WI38 (cell line): ENCODE results near the gene ZFYVE28.

Source experiments
- H3K4me3 ChIP-seq: 2 replicates; pipeline ENCODE4 v1.5.1; 2011; ENCODE audit warnings: low read depth, mild to moderate bottlenecking, control low read depth, low read length
- CTCF ChIP-seq: IDR thresholded peaks from 2 replicates; pipeline ENCODE4 v1.5.1; 2012; ENCODE audit warnings: low read depth, mild to moderate bottlenecking, control low read depth, low read length

The ZFYVE28 gene

GRCh38 chr4:2304877-2305561, 113.4 kb downstream of the ZFYVE28 start:
- no peak for TF ChIP-seq CTCF
- H3K4me3 ChIP-seq: no peak overlapping the region

- H3K4me3 ChIP-seq: no peak overlapping the region
- TF ChIP-seq CTCF: no peak
Observed at GRCh38 chr4:2304321-2304876, 114.0 kb downstream of the ZFYVE28 start.

GRCh38 chr4:2303686-2304320, 114.6 kb downstream of the ZFYVE28 start:
- TF ChIP-seq CTCF: no peak
- no peak overlapping the region for H3K4me3 ChIP-seq

- TF ChIP-seq CTCF: no peak
- no peak overlapping the region for H3K4me3 ChIP-seq
Observed at GRCh38 chr4:2303121-2303685, 115.2 kb downstream of the ZFYVE28 start.

- H3K4me3 ChIP-seq: no peak overlapping the region
- TF ChIP-seq CTCF: no peak
Observed at GRCh38 chr4:2302387-2303119, 115.9 kb downstream of the ZFYVE28 start.

GRCh38 chr4:2301806-2302205, 116.6 kb downstream of the ZFYVE28 start:
- no peak overlapping the region for H3K4me3 ChIP-seq
- no peak for TF ChIP-seq CTCF
